ENCODE data around the gene CLCN7. TPM values are rescaled to one million over a fixed set of nuclear protein-coding genes. Genes with fewer than 3 reads are reported as not detected.
A peak's percentile ranks its signal among the peaks of the same experiment; 100 is the strongest.

CLCN7 gene
- total and polyA plus RNA-seq, 2 of the 4 experiments (the other 2 are of a cell fraction), result 10.8 to 45.2 TPM

DNA sequence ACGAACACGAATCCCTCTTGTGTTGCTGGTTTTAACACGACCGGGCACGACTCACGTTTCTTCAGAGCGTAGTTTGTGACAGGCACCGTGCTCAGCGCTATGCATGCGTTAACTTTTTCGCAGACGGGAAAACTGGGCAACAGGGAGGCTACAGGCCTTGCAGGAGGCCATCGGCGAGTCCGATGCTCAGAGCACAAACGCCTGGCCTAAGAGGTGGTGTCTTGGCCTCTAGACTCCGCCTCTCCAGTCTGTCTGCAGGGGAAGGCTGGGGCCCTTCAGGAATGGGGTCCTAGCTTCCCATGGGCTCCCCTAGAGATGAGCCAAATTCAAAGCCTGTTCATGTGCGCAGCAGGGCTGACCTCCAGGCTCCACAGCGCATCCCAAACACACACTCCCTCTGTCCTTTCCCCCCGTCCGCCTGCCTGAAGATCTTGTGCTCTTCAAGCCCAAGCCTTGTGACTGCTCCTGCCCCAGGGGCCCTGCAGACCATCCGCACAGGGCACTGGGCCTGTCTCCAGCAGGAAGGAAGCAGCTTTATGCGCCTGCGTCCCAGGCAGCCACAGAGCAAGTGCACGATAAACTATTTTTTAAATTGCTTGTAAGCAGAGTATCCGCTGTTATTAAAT is 3.1 kb downstream of the CLCN7 start:
- in situ Hi-C loops (cut with MboI; ENCODE audit: low sequenced_read_pairs), result no loop called here
- Histone ChIP-seq H3K23ac (ENCODE audit: low read depth, low read length) (no peak overlapping the region), H3K4me3 (ENCODE audit: insufficient read depth, low read depth, low read length) (no peak overlapping the region), H3K56ac (ENCODE audit: extremely low read depth, insufficient read depth, low read length) (no peak overlapping the region), H4K5ac (ENCODE audit: low read depth, low read length) (no peak overlapping the region), H3K79me1 (ENCODE audit: low read depth in 1 of 2, low read length in 2 of 2) (peaks cover 38 to 73% of the 10 kb centered on the region in 2 experiments), H2BK5ac (ENCODE audit: low read depth, low read length, poor library complexity, severe bottlenecking) (no peak overlapping the region), H3K9me1 (ENCODE audit: insufficient read depth, low read length) (peaks cover 14% of the 10 kb centered on the region), H3K18ac (ENCODE audit: low read depth, low read length) (no peak overlapping the region), H2AK9ac (replicated peaks; ENCODE audit: low read depth, low read length, poor library complexity) (peak overlapping the region; percentile 72), H3K14ac (replicated peaks; ENCODE audit: low read depth, low read length) (no peak overlapping the region), H3K9ac (ENCODE audit: low read depth, low read length) (no peak overlapping the region), H2BK20ac (ENCODE audit: low read depth, low read length) (no peak overlapping the region), H4K8ac (ENCODE audit: low read depth in 2 of 2, low read length in 2 of 2) (no peak overlapping the region), H2AK5ac (ENCODE audit: low read depth, low read length) (no peak overlapping the region), H3K36me3 (ENCODE audit: control insufficient read depth, insufficient read depth, low read length) (peaks cover 3% of the 10 kb centered on the region; the same call in 1 of the 2 replicates), H2BK120ac (ENCODE audit: low read depth, low read length) (no peak overlapping the region), H4K91ac (ENCODE audit: insufficient read depth, low read depth, low read length) (no peak overlapping the region), H2BK15ac (ENCODE audit: low read depth, low read length) (no peak overlapping the region), H3K4ac (ENCODE audit: low read depth, low read length) (no peak overlapping the region), H3K9me3 (ENCODE audit: control insufficient read depth, insufficient read depth, low read length) (no peaks in the 10 kb centered on the region), H3K4me2 (ENCODE audit: low read depth, low read length) (no peak overlapping the region), H3K27ac (ENCODE audit: insufficient read depth, low read length) (no peak overlapping the region), H3K4me1 (ENCODE audit: control insufficient read depth, insufficient read depth, low read length) (0 out of 2 replicates have a peak, but pooled peaks cover 7% of the 10 kb centered on the region), H3K27me3 (ENCODE audit: control insufficient read depth, insufficient read depth, low read length) (no peaks in the 10 kb centered on the region), H2AFZ (replicated peaks; ENCODE audit: low read length, poor library complexity) (no peak overlapping the region), H4K20me1 (ENCODE audit: insufficient read depth, low read length) (peaks cover 36% of the 10 kb centered on the region)
- WGBS, 2 experiments (ENCODE audit: extremely low coverage in 2 of 2, insufficient read length in 1 of 2), result 93% methylated on average over 12 of the region's 26 CpGs; no CpG with 5 or more reads in 1 of the 2 experiments
- no peak for TF ChIP-seq RFX5 (IDR thresholded peaks at IDR 0.05; ENCODE audit: low read depth, low read length)
- TF ChIP-seq, protein P1, sequence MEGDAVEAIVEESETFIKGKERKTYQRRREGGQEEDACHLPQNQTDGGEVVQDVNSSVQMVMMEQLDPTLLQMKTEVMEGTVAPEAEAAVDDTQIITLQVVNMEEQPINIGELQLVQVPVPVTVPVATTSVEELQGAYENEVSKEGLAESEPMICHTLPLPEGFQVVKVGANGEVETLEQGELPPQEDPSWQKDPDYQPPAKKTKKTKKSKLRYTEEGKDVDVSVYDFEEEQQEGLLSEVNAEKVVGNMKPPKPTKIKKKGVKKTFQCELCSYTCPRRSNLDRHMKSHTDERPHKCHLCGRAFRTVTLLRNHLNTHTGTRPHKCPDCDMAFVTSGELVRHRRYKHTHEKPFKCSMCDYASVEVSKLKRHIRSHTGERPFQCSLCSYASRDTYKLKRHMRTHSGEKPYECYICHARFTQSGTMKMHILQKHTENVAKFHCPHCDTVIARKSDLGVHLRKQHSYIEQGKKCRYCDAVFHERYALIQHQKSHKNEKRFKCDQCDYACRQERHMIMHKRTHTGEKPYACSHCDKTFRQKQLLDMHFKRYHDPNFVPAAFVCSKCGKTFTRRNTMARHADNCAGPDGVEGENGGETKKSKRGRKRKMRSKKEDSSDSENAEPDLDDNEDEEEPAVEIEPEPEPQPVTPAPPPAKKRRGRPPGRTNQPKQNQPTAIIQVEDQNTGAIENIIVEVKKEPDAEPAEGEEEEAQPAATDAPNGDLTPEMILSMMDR (conservative IDR thresholded peaks at IDR 0.05; ENCODE audit: low read depth, low read length), result no peak
- TF ChIP-seq CEBPB (IDR thresholded peaks at IDR 0.05; ENCODE audit: low read depth, low read length), result no peak
- TF ChIP-seq NFE2L2 (IDR thresholded peaks at IDR 0.05; ENCODE audit: low read depth, low read length), result no peak
- TF ChIP-seq, protein P2, sequence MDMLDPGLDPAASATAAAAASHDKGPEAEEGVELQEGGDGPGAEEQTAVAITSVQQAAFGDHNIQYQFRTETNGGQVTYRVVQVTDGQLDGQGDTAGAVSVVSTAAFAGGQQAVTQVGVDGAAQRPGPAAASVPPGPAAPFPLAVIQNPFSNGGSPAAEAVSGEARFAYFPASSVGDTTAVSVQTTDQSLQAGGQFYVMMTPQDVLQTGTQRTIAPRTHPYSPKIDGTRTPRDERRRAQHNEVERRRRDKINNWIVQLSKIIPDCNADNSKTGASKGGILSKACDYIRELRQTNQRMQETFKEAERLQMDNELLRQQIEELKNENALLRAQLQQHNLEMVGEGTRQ (IDR thresholded peaks at IDR 0.05; ENCODE audit: low read depth, low read length), result no peak
- TF ChIP-seq, protein P3, sequence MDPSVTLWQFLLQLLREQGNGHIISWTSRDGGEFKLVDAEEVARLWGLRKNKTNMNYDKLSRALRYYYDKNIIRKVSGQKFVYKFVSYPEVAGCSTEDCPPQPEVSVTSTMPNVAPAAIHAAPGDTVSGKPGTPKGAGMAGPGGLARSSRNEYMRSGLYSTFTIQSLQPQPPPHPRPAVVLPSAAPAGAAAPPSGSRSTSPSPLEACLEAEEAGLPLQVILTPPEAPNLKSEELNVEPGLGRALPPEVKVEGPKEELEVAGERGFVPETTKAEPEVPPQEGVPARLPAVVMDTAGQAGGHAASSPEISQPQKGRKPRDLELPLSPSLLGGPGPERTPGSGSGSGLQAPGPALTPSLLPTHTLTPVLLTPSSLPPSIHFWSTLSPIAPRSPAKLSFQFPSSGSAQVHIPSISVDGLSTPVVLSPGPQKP (IDR thresholded peaks at IDR 0.05; ENCODE audit: borderline replicate concordance, low read depth, low read length), result no peak
- ATAC-seq (ENCODE audit: low read depth), result no peak
- POLR2A ChIA-PET (ENCODE audit: unreplicated experiment), result no interaction called here
- no peak for DNase-seq
- dilution Hi-C loops (cut with HindIII; ENCODE audit: low sequenced_read_pairs, unreplicated experiment), result no loop called here
- intact Hi-C loops (cut with micrococcal nuclease), result loop anchor here (10.0 kb wide), 1 partner anchor 47 kb away; the partner anchor contains the start of gene UQCC4
- BruUV-seq (replicated peaks), result no TSS peak
- CTCF ChIA-PET, result interaction anchor here (0.9 kb wide), 1 partner anchor 11 kb away, joined by 5 read pairs; no protein-coding TSS in a partner anchor

Data from IMR-90 (cell line).